H1 (cell line): ENCODE results near the gene PEX5L. TPM values are rescaled to one million over a fixed set of nuclear protein-coding genes. Genes with fewer than 3 reads are reported as not detected.

Experiments used
- CTCF ChIA-PET: fragments of 300-600 bp; sonication (Branson Sonifier 250); formaldehyde crosslinking; loops from one replicate; lab custom pipeline; 2021; ENCODE audit not compliant: partially characterized antibody; lab: Charles Lee
- POLR2A ChIA-PET: fragments of 300-600 bp; sonication (Branson Sonifier 250); formaldehyde crosslinking; loops from one replicate; lab custom pipeline; 2021; ENCODE audit warnings: inconsistent platforms; ENCODE audit not compliant: partially characterized antibody; lab: Charles Lee
- DNase-seq, 2 experiments: peaks; one replicate each; pipeline versions ENCODE4 v3.0.0 to v3.0.0-alpha.2; 2010 to 2022; ENCODE audit warnings: low spot score in 2 of 2, low read depth in 1 of 2, mixed read lengths in 1 of 2
- FAIRE-seq: peaks from 2 replicates; lab custom pipeline; 2011; peaks lifted over from hg19 to GRCh38; lab: Jason Lieb, UNC
- H2AFZ ChIP-seq: 2 replicates; pipeline ENCODE4 v1.8.1; 2012; ENCODE audit warnings: low read length, inconsistent platforms
- H2AK5ac ChIP-seq: 2 replicates; pipeline ENCODE4 v1.6.1; 2013; ENCODE audit warnings: low read depth, low read length
- H2BK120ac ChIP-seq: replicated peaks from 2 replicates; pipeline ENCODE3; 2013; ENCODE audit warnings: low read depth, low read length, inconsistent platforms
- H2BK12ac ChIP-seq: 2 replicates; pipeline ENCODE4 v1.6.1; 2013; ENCODE audit warnings: low read depth, low read length
- H2BK15ac ChIP-seq: 2 replicates; pipeline ENCODE4 v1.6.1; 2013; ENCODE audit warnings: low read length
- H2BK20ac ChIP-seq: 2 replicates; pipeline ENCODE4 v1.6.1; 2013; ENCODE audit warnings: low read length
- H2BK5ac ChIP-seq: 2 replicates; pipeline ENCODE4 v1.6.1; 2013; ENCODE audit warnings: low read depth, low read length
- H3K14ac ChIP-seq: 2 replicates; pipeline ENCODE4 v1.6.1; 2013; ENCODE audit warnings: inconsistent platforms; ENCODE audit not compliant: insufficient read length
- H3K18ac ChIP-seq: 2 replicates; pipeline ENCODE4 v1.6.1; 2013; ENCODE audit warnings: low read length; ENCODE audit errors: extremely low read depth
- H3K23ac ChIP-seq: 2 replicates; pipeline ENCODE4 v1.6.1; 2013; ENCODE audit warnings: inconsistent platforms; ENCODE audit not compliant: insufficient read length
- H3K23me2 ChIP-seq: 2 replicates; pipeline ENCODE4 v1.6.1; 2013; ENCODE audit warnings: low read depth, low read length
- H3K27ac ChIP-seq: 2 replicates; pipeline ENCODE4 v1.6.1; 2011; ENCODE audit warnings: low read depth, low read length, inconsistent platforms
- H3K27me3 ChIP-seq, 4 experiments: replicated peaks in 1 of 4; 1 replicate in 1 of 4; 2 replicates in 3 of 4; pipeline versions ENCODE4 v1.6.1 to v1.8.1; 2011 to 2013; ENCODE audit warnings: low read length in 3 of 4, mild to moderate bottlenecking in 3 of 4, inconsistent platforms in 2 of 4, mixed read lengths in 2 of 4, moderate library complexity in 1 of 4; ENCODE audit not compliant: control insufficient read depth in 3 of 4, insufficient read depth in 3 of 4; ENCODE audit errors: extremely low read depth in 1 of 4
- H3K36me3 ChIP-seq, 4 experiments: 2 replicates each; pipeline versions ENCODE4 v1.6.1 to v1.8.1; 2011 to 2013; ENCODE audit warnings: mild to moderate bottlenecking in 4 of 4, low read length in 3 of 4, moderate library complexity in 2 of 4, control low read depth in 1 of 4, inconsistent platforms in 1 of 4; ENCODE audit not compliant: insufficient read depth in 4 of 4, control insufficient read depth in 2 of 4
- H3K4ac ChIP-seq: replicated peaks from 2 replicates; pipeline ENCODE3; 2013; ENCODE audit warnings: low read length, low read depth, mixed read lengths, inconsistent platforms; ENCODE audit not compliant: insufficient read length
- H3K4me1 ChIP-seq, 4 experiments: replicated peaks in 1 of 4; 1 replicate in 1 of 4; 2 replicates in 3 of 4; pipeline versions ENCODE4 v1.6.1 to v1.8.1; 2011 to 2013; ENCODE audit warnings: low read length in 3 of 4, inconsistent platforms in 2 of 4, mixed read lengths in 1 of 4; ENCODE audit not compliant: insufficient read depth in 4 of 4, control insufficient read depth in 3 of 4
- H3K4me2 ChIP-seq, 2 experiments: 2 replicates each; pipeline versions ENCODE4 v1.6.1 to v1.8.1; 2011 to 2013; ENCODE audit warnings: low read depth in 2 of 2, low read length in 2 of 2, control low read depth in 1 of 2, inconsistent platforms in 1 of 2, mild to moderate bottlenecking in 1 of 2; ENCODE audit not compliant: insufficient read depth in 1 of 2
- H3K4me3 ChIP-seq, 4 experiments: fragments of 200-600, 300-600 bp in 1 of 4; sonication (generic), shearing (Covaris generic), sonication (Bioruptor Twin) in 1 of 4; 2 replicates each; pipeline versions ENCODE4 v1.5.1 to v1.8.1; 2011 to 2016; ENCODE audit warnings: low read length in 4 of 4, low read depth in 3 of 4, control low read depth in 2 of 4, inconsistent platforms in 2 of 4, mild to moderate bottlenecking in 2 of 4, mixed read lengths in 1 of 4, moderate library complexity in 1 of 4; ENCODE audit not compliant: insufficient read depth in 2 of 4; ENCODE audit errors: extremely low read depth in 1 of 4
- H3K56ac ChIP-seq: replicated peaks from 2 replicates; pipeline ENCODE3; 2013; ENCODE audit warnings: low read depth, mild to moderate bottlenecking, mixed read lengths, low read length, inconsistent platforms; ENCODE audit not compliant: insufficient read length
- H3K79me1 ChIP-seq: 2 replicates; pipeline ENCODE4 v1.6.1; 2013; ENCODE audit warnings: low read depth, low read length, control low read depth
- H3K79me2 ChIP-seq, 2 experiments: 2 replicates each; pipeline versions ENCODE4 v1.6.1 to v1.8.1; 2012 to 2013; ENCODE audit warnings: low read length in 2 of 2, mild to moderate bottlenecking in 2 of 2, inconsistent platforms in 1 of 2; ENCODE audit not compliant: insufficient read depth in 2 of 2, control insufficient read depth in 1 of 2
- H3K9ac ChIP-seq, 4 experiments: replicated peaks in 1 of 4; 1 replicate in 1 of 4; 2 replicates in 3 of 4; pipeline versions ENCODE4 v1.6.1 to v1.8.1; 2011 to 2013; ENCODE audit warnings: low read depth in 3 of 4, low read length in 3 of 4, control low read depth in 2 of 4, mild to moderate bottlenecking in 2 of 4, moderate library complexity in 2 of 4, inconsistent platforms in 1 of 4; ENCODE audit errors: extremely low read depth in 1 of 4
- H3K9me3 ChIP-seq, 2 experiments: 2 replicates each; pipeline versions ENCODE4 v1.6.1 to v1.8.1; 2012 to 2013; ENCODE audit warnings: mild to moderate bottlenecking in 2 of 2, moderate library complexity in 2 of 2, control low read depth in 1 of 2, inconsistent platforms in 1 of 2, low read depth in 1 of 2, low read length in 1 of 2, mixed read lengths in 1 of 2; ENCODE audit not compliant: insufficient read depth in 2 of 2
- H4K20me1 ChIP-seq, 2 experiments: replicated peaks in 1 of 2; 2 replicates each; pipeline versions ENCODE3 to v1.8.1; 2011 to 2013; ENCODE audit warnings: inconsistent platforms in 2 of 2, low read length in 2 of 2, mild to moderate bottlenecking in 1 of 2; ENCODE audit not compliant: insufficient read depth in 2 of 2, control insufficient read depth in 1 of 2
- H4K5ac ChIP-seq: 2 replicates; pipeline ENCODE4 v1.6.1; 2013; ENCODE audit warnings: low read length, low read depth, mixed read lengths, inconsistent platforms; ENCODE audit not compliant: insufficient read length
- H4K8ac ChIP-seq: 2 replicates; pipeline ENCODE4 v1.8.0; 2013; ENCODE audit warnings: mild to moderate bottlenecking, moderate library complexity, low read length, inconsistent platforms; ENCODE audit not compliant: insufficient read depth; ENCODE audit errors: extremely low read depth
- H4K91ac ChIP-seq: replicated peaks from 2 replicates; pipeline ENCODE3; 2013; ENCODE audit warnings: low read length, mixed read lengths, inconsistent platforms; ENCODE audit not compliant: insufficient read length
- ATF3 ChIP-seq: IDR thresholded peaks from 2 replicates; pipeline ENCODE4 v1.6.1; 2011; ENCODE audit warnings: low read depth, mild to moderate bottlenecking, low read length; ENCODE audit not compliant: insufficient read depth
- CBX8 ChIP-seq: fragments of 300-800, 300-1000 bp; sonication (generic); IDR thresholded peaks from 2 replicates; pipeline ENCODE4 v1.7.1; 2016; ENCODE audit warnings: low read depth, low read length, borderline replicate concordance
- NANOG ChIP-seq: IDR thresholded peaks from 2 replicates; pipeline ENCODE4 v1.6.1; 2011; ENCODE audit warnings: low read length, low read depth, mild to moderate bottlenecking, inconsistent platforms; ENCODE audit not compliant: insufficient read depth, poor library complexity, severe bottlenecking
- SP1 ChIP-seq: IDR thresholded peaks from 2 replicates; pipeline ENCODE4 v1.6.1; 2011; ENCODE audit warnings: low read depth, low read length
- TAF1 ChIP-seq: IDR thresholded peaks from 2 replicates; pipeline ENCODE4 v1.6.1; 2011; ENCODE audit warnings: mild to moderate bottlenecking, low read depth, low read length
- TEAD4 ChIP-seq: IDR thresholded peaks from 2 replicates; pipeline ENCODE4 v1.6.1; 2012; ENCODE audit warnings: low read depth, low read length, inconsistent platforms, mixed read lengths
- WGBS, 2 experiments: shearing (Covaris generic) in 1 of 2; methylation state at CpG; one replicate each; pipeline versions ENCODE4 v1.1.6 to v1.1.7; 2013 to 2015; ENCODE audit warnings: low lambda C conversion rate in 2 of 2, mixed read lengths in 2 of 2, inconsistent platforms in 1 of 2, low coverage in 1 of 2, missing lambda C conversion rate in 1 of 2; ENCODE audit not compliant: insufficient replicate concordance in 2 of 2, insufficient coverage in 1 of 2, insufficient read length in 1 of 2; ENCODE audit errors: extremely low coverage in 1 of 2, missing lambda C conversion rate in 1 of 2; 5-methylcytosine and 5-hydroxymethylcytosine counted together
- polyA plus RNA-seq, 7 experiments: library from polyadenylated mRNA; depleted of rRNA in 3 of 7; stranded (reverse) in 5 of 7; unstranded in 2 of 7; fragments of >200 nt in 5 of 7; fragments of 200-250 nt in 2 of 7; gene quantifications; 1 replicate in 5 of 7; 2 replicates in 1 of 7; 4 replicates in 1 of 7; pipeline versions ENCODE4 v1.2.1 to v1.2.3, GENCODE V29; 2011 to 2013; ENCODE audit warnings: missing spikeins in 2 of 7, mixed read lengths in 2 of 7
- total RNA-seq: library from RNA; stranded (reverse); fragmentation: NEBNext Ultra II Directional; extraction: Animal tissue kit (Norgen Biotek cat#: 25700); gene quantifications from 2 replicates; pipeline ENCODE4 v1.2.1, GENCODE V29; 2021

Gene PEX5L
- total and polyA plus RNA-seq, 2 of the 8 experiments (the other 6 are each of a cell fraction or from before 2014, with no cell fraction given) = 0.80 to 4.2 TPM

- Histone ChIP-seq H3K79me1 (no peaks in the 10 kb centered on the region), H2BK20ac (0 out of 2 replicates have a peak overlapping the region, but pooled peaks have one; percentile 50), H3K23ac (no peak overlapping the region), H2BK5ac (no peak overlapping the region), H4K20me1 (no peaks in the 10 kb centered on the region), H3K18ac (no peak overlapping the region), H3K9ac (no peak overlapping the region; a peak in 1 of 7 replicates), H2BK120ac (no peak overlapping the region), H3K79me2 (no peaks in the 10 kb centered on the region), H2BK12ac (no peak overlapping the region), H2BK15ac (no peak overlapping the region), H4K91ac (no peak overlapping the region), H4K8ac (no peak overlapping the region), H3K4me1 (peaks cover 0 to 21% (median 15%) of the 10 kb centered on the region in 4 experiments; a peak in 3 of 7 replicates), H2AK5ac (no peak overlapping the region), H3K14ac (no peak overlapping the region), H3K27me3 (no peaks in the 10 kb centered on the region), H3K4me3 (no peak overlapping the region), H3K4ac (no peak overlapping the region), H4K5ac (no peak overlapping the region), H3K27ac (no peak overlapping the region; the same call in 1 of the 2 replicates), H2AFZ (peak overlapping the region; percentile 23; the same call in 1 of the 2 replicates), H3K56ac (no peak overlapping the region), H3K9me3 (no peaks in the 10 kb centered on the region), H3K4me2 (peak overlapping the region in 1 of 2 experiments; percentile 5; a peak in 2 of 4 replicates), H3K23me2 (no peaks in the 10 kb centered on the region), H3K36me3 (no peaks in the 10 kb centered on the region)
- FAIRE-seq = peak; percentile 73
- WGBS, 2 experiments = 52% methylated on average over 4 of the region's 4 CpGs; no CpG with 5 or more reads in 1 of the 2 experiments
- TF ChIP-seq SP1 (0 out of 2 replicates have a peak, but pooled peaks have one; percentile 18), TAF1 (no peak), NANOG (peak; percentile 61), ATF3 (no peak), TEAD4 (peak; percentile 38; the same call in 1 of the 2 replicates), CBX8 (no peak)
- DNase-seq = no peak
- POLR2A ChIA-PET = no interaction called here
- CTCF ChIA-PET = interaction anchor here (0.9 to 4.2 kb wide), 4 partner anchors 8 to 714 kb away, joined by 3 to 25 read pairs (median 6); no protein-coding TSS in a partner anchor
These were observed 155.9 kb downstream of the PEX5L start for GRCh38 chr3:179880868-179881267.
